Sigmoid colon (tissue), 3 donors: Measurements from ENCODE around the gene ZNF417.

Source experiments
- POLR2A ChIP-seq, 2 donors: fragments of 450-650 bp; IDR thresholded peaks; one replicate each; pipeline ENCODE4 v1.6.1; 2016; ENCODE audit warnings: antibody characterized with exemption in 2 of 2, mild to moderate bottlenecking in 2 of 2, moderate library complexity in 2 of 2
- TF ChIP-seq, protein P1 (sequence below), 4 experiments: fragments of 450-650 bp in 3 of 4; fragments of 200-600 bp in 1 of 4; IDR thresholded peaks; one replicate each; pipeline ENCODE4 v1.5.1; 2016 to 2019; ENCODE audit warnings: antibody characterized with exemption in 4 of 4, mild to moderate bottlenecking in 3 of 4, moderate library complexity in 2 of 4

DNA sequence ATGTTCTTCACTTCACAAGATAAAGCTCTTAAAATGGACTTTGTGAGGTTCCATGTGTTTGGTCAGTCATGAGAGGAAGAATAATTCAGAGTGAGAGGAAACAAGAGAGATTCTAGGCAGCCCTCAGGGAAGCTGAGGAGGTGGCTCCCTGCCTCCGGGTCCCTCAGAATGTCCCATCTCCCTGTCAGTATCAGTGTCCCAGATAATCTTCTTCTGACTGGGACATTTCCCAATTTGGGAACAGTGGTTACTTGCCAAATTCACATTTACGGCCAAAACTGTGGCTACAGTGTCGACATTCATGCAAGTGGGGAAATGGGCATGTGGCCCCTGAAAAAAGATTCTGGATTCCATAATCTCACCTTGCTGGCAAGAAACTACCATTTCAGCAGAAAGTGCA is 9.0 kb downstream of the ZNF417 start:
- TF ChIP-seq, protein P1, sequence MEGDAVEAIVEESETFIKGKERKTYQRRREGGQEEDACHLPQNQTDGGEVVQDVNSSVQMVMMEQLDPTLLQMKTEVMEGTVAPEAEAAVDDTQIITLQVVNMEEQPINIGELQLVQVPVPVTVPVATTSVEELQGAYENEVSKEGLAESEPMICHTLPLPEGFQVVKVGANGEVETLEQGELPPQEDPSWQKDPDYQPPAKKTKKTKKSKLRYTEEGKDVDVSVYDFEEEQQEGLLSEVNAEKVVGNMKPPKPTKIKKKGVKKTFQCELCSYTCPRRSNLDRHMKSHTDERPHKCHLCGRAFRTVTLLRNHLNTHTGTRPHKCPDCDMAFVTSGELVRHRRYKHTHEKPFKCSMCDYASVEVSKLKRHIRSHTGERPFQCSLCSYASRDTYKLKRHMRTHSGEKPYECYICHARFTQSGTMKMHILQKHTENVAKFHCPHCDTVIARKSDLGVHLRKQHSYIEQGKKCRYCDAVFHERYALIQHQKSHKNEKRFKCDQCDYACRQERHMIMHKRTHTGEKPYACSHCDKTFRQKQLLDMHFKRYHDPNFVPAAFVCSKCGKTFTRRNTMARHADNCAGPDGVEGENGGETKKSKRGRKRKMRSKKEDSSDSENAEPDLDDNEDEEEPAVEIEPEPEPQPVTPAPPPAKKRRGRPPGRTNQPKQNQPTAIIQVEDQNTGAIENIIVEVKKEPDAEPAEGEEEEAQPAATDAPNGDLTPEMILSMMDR (IDR thresholded peaks at IDR 0.05), result no peak
- TF ChIP-seq POLR2A (IDR thresholded peaks at IDR 0.05), result no peak
